ENCODE data around the gene USP49. TPM values are rescaled to one million over a fixed set of nuclear protein-coding genes. Genes with fewer than 3 reads are reported as not detected.

The USP49 gene
- total and polyA plus RNA-seq, 2 experiments from 2014 or later = 5.0 to 8.5 TPM

DNA sequence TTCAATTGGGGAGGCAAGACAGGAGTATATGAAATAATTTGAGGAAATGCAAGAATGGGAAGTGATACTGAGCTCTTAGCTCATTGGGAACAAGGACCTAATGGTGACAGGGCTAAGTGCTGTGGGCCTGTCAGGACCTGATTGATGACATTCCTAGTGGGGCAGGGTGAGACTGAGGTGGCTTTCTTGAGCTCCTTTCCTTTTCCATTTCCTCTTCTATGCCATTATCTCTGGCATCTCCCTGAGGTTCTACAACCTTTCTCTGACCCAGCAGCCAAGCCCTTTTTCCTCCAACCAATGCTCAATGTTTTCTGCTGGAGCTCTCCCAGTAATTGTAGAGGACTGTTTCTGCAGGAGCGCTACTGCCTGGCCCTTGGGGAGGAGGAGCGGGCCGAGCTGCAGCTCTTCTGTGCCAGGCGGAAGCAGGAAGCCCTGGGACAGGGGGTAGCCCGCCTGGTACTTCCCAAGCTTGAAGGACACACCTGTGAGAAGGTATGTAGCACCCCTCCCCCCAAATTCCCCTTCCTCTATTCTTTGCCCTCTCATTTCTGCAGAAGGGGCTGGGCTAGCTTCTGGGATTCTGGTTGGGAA is 110.5 kb downstream of the USP49 start:
- DNase-seq (ENCODE audit: low read depth in 1 of 2, low spot score in 1 of 2) = peak in 1 of 2 donors; percentile 49
- H3K27me3 ChIP-seq = no peaks in the 10 kb centered on the region
- H3K9me3 ChIP-seq (ENCODE audit: low read depth) = no peaks in the 10 kb centered on the region
- H3K27ac ChIP-seq = no peak overlapping the region
- TF ChIP-seq, protein P1, sequence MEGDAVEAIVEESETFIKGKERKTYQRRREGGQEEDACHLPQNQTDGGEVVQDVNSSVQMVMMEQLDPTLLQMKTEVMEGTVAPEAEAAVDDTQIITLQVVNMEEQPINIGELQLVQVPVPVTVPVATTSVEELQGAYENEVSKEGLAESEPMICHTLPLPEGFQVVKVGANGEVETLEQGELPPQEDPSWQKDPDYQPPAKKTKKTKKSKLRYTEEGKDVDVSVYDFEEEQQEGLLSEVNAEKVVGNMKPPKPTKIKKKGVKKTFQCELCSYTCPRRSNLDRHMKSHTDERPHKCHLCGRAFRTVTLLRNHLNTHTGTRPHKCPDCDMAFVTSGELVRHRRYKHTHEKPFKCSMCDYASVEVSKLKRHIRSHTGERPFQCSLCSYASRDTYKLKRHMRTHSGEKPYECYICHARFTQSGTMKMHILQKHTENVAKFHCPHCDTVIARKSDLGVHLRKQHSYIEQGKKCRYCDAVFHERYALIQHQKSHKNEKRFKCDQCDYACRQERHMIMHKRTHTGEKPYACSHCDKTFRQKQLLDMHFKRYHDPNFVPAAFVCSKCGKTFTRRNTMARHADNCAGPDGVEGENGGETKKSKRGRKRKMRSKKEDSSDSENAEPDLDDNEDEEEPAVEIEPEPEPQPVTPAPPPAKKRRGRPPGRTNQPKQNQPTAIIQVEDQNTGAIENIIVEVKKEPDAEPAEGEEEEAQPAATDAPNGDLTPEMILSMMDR (IDR thresholded peaks at IDR 0.05; ENCODE audit: low read depth, low read length) = no peak
- peaks cover 22% of the 10 kb centered on the region for H3K4me1 ChIP-seq (ENCODE audit: low read depth)
- H3K36me3 ChIP-seq = no peaks in the 10 kb centered on the region
- H3K4me3 ChIP-seq = no peak overlapping the region

DNA sequence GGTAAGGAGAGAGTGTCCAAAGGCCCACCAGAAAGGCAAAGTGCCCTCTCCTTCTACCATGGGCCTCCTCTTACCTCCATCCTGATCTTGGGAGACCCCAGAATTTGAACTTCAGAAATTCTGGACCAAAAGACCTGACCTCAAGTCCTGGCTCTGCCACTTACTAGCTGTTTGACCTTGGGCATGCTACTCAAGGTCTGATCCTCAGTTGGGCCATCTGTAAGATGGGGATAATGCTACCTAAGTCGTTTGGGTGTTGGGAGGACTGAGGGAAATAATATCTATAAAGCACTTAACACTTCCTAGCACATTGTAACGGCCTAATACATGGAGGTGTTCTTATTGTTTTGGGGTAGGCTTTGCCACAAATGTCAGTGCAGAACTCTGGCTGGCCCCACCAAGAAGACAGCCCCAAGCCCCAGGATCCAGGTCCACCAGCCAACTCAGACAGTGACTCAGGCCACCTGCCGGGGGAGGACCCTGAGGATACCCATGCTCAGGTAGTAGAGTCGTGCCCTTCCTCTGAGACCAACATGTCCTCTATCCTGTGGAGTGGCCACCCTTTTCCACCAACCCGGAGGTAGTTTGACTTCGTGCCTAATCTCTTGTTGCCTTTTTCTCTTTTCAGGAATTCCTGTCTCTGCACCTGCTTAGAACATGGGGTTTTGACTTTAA is 111.9 kb downstream of the USP49 start:
- H3K27ac ChIP-seq = no peak overlapping the region
- peaks cover 26% of the 10 kb centered on the region for H3K4me1 ChIP-seq (ENCODE audit: low read depth)
- TF ChIP-seq, protein P1 (IDR thresholded peaks at IDR 0.05; ENCODE audit: low read depth, low read length) = no peak
- no peaks in the 10 kb centered on the region for H3K9me3 ChIP-seq (ENCODE audit: low read depth)
- no peak for DNase-seq (ENCODE audit: low read depth in 1 of 2, low spot score in 1 of 2)
- H3K36me3 ChIP-seq = no peaks in the 10 kb centered on the region
- H3K27me3 ChIP-seq = no peaks in the 10 kb centered on the region
- no peak overlapping the region for H3K4me3 ChIP-seq

DNA sequence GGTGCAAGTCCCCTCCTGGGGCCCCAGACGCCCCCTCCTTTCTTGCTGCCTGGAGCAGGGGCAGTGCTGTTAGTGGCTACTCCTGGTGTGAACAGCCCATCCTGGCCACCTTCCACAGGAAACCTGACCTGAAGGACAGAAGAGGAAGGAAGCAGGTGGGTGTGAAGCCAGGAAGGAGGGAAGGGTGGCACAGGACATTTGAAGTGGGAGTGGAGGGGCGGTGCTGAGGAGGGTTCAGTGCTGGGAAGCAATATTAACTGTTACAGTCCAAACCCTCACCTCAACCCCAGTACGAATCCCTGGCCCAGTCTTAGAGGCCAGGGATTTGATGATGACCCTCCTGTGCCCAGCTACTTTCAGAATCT is 113.8 kb downstream of the USP49 start:
- peak in 1 of 2 donors; percentile 12 for DNase-seq (ENCODE audit: low read depth in 1 of 2, low spot score in 1 of 2)
- peak overlapping the region; percentile 68 for H3K4me3 ChIP-seq
- H3K27me3 ChIP-seq = no peaks in the 10 kb centered on the region
- H3K9me3 ChIP-seq (ENCODE audit: low read depth) = no peaks in the 10 kb centered on the region
- no peaks in the 10 kb centered on the region for H3K36me3 ChIP-seq
- peaks cover 26% of the 10 kb centered on the region for H3K4me1 ChIP-seq (ENCODE audit: low read depth)
- TF ChIP-seq, protein P1 (IDR thresholded peaks at IDR 0.05; ENCODE audit: low read depth, low read length) = no peak
- H3K27ac ChIP-seq = peak overlapping the region; percentile 75

DNA sequence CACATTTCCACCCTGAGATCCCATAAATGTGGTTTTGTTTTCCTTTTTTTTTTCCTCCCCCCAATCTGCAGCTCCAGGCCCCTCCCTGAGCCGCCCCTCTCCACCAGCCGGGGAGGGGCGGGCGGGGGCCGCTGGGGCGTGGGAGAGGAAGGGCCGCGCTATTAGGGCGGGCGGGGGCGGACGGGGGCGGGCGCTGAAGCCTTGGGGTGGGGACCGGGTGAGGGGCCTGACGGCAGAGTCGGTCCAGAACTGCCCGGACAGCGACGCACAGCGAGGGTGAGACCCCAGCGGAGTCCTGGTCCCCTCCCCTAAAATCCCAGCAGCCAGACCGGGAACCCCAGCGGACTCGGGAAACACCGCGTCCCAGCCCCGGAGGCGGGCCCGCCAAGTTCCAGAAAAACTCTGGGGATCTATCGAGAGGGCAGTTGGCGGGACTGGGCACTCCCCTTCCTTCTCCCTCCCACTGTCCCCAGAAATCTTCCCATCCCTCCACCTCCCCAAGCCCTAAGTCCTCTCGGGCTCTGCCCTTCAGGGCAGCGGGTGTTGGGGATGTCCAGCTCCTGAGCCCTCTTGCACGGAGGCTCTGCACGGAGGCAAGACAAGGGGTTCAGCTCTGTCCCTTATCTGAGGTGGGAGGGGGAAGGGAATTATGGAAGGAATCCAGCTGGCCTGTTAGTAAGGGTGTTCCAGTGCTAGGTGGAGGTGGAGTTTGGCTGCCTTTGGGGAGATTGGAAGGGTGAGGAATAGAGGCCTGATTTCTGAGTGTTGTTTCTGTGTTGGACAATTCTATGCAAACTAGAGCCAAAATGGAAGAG is 114.4 kb downstream of the USP49 start, which contains the start of gene PRICKLE4:
Gene PRICKLE4, plus strand, starts transcription at position 232 of the 815 bp plus-strand sequence. CDS start 2,692 bp downstream, outside the sequence.
- no peaks in the 10 kb centered on the region for H3K27me3 ChIP-seq
- peaks cover 22% of the 10 kb centered on the region for H3K4me1 ChIP-seq (ENCODE audit: low read depth)
- peak within 1 kb of the TSS; percentile 75 for H3K27ac ChIP-seq
- no peaks in the 10 kb centered on the region for H3K36me3 ChIP-seq
- DNase-seq (ENCODE audit: low read depth in 1 of 2, low spot score in 1 of 2) = peak; percentile 56 to 69
- no peaks in the 10 kb centered on the region for H3K9me3 ChIP-seq (ENCODE audit: low read depth)
- TF ChIP-seq, protein P1 (IDR thresholded peaks at IDR 0.05; ENCODE audit: low read depth, low read length) = no peak
- peak within 1 kb of the TSS; percentile 68 for H3K4me3 ChIP-seq

DNA sequence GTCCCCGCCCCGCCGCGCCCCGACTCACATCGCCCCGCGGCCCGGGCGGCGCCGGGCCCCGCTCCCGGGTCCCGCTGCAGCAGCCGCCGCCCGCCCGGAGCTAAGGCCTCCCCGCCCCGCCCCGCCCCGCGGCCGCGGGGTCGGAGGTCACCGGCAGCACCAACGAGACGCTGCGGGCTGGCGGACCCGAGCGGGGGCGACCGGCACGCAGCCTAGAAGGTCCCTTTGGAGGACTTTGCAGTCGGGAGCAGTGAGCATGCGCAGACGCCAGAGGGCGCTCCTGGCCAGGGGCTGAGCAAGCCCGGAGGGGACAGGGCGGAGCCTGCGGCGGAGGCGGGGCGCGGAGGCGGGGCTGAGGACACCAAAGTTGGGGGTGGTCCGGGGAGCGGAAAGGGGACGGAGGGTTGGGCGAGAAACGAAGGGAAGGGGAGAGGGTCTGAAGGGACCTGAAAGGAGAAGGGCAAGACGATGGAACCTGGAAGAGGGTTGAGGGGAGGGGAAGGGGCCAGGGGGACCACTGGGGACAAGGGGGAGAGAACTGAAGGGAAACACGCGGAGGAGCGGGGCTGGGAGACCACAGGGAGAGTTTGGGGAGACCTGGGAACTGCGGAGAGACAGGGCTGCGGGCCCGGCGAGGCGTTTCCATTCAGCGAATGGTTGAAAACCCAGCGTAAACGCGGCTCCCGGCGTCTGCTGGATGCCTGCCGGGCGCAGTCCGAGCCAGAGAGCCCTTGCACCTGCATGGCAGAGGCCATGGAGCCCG is 115.2 kb downstream of the USP49 start, which contains the start of gene FRS3:
Gene FRS3, minus strand, starts transcription at position 113 of the 763 bp plus-strand sequence. CDS start 2,913 bp downstream, outside the sequence.
- H3K27ac ChIP-seq = peak within 1 kb of the TSS; percentile 75

More for the DNA sequence above, 115.2 kb downstream of the USP49 start, which contains the start of gene FRS3:
- H3K27me3 ChIP-seq = no peaks in the 10 kb centered on the region
- H3K4me1 ChIP-seq (ENCODE audit: low read depth) = peaks cover 15% of the 10 kb centered on the region
- peak within 1 kb of the TSS; percentile 68 for H3K4me3 ChIP-seq
- TF ChIP-seq, protein P1 (IDR thresholded peaks at IDR 0.05; ENCODE audit: low read depth, low read length) = peak; percentile 87
- H3K9me3 ChIP-seq (ENCODE audit: low read depth) = no peaks in the 10 kb centered on the region
- peak; percentile 97 for DNase-seq (ENCODE audit: low read depth in 1 of 2, low spot score in 1 of 2)
- peaks cover 5% of the 10 kb centered on the region for H3K36me3 ChIP-seq

All from cardiac muscle cell (in vitro differentiated cells and primary cell).